Bronchus fibroblast of lung (primary cell): ENCODE measurements around the gene CYP27C1. TPM values are rescaled to one million over a fixed set of nuclear protein-coding genes. Genes with fewer than 3 reads are reported as not detected.

Experiments
- total RNA-seq: library from RNA; depleted of rRNA; stranded (reverse); fragments of >200 nt; gene quantifications from 2 replicates; pipeline ENCODE4 v1.2.3, GENCODE V29; 2015

CYP27C1 gene, protein sequence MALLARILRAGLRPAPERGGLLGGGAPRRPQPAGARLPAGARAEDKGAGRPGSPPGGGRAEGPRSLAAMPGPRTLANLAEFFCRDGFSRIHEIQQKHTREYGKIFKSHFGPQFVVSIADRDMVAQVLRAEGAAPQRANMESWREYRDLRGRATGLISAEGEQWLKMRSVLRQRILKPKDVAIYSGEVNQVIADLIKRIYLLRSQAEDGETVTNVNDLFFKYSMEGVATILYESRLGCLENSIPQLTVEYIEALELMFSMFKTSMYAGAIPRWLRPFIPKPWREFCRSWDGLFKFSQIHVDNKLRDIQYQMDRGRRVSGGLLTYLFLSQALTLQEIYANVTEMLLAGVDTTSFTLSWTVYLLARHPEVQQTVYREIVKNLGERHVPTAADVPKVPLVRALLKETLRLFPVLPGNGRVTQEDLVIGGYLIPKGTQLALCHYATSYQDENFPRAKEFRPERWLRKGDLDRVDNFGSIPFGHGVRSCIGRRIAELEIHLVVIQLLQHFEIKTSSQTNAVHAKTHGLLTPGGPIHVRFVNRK
- total RNA-seq: not detected in 2 replicates

DNA sequence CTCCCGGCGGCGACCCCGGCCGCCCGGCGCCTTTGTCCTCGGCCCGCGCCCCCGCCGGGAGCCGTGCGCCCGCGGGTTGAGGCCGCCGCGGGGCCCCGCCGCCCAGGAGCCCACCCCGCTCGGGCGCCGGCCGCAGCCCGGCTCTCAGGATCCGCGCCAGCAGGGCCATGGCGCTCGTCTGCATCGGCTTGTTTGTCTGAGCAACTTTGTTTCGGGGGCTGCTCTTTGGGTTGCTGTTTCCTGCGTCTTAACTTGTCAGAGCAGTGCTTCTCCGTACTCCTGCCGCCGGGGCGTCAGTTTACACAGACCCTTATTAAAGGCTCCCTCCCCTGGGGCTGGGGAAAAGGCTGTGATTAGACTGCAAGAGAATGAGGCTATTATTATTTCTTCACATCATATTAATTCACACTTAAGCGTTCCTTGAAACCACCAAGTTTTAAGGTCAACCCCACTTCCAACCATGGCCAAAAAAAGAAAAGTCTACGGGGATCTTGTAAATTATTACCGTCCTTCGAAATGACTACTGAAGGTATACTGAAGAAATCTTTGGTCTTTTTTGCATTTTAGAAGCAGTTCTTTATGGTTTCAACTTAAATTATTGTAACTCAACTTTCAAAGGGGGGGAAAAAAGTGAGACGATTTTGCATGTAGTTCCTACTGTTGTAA, at the start of gene CYP27C1:
Gene CYP27C1 (minus strand): TSS at position 198 of the 666 bp plus-strand sequence. CDS start 29 bp downstream, at position 169.

Other genes with a start within 250 kb of the CYP27C1 start
- 38.8 and 40.7 TPM in 2 replicates for gene BIN1, start 113.1 kb downstream of the CYP27C1 start, total RNA-seq
- 27.2 and 29.0 TPM in 2 replicates for gene ERCC3, start 73.8 kb upstream of the CYP27C1 start, total RNA-seq
- gene MAP3K2, start 167.7 kb upstream of the CYP27C1 start, total RNA-seq: 10.9 and 11.9 TPM in 2 replicates
- not detected in 2 replicates for gene PROC, start 198.1 kb upstream of the CYP27C1 start, total RNA-seq